ENCODE results near the gene SNRPA.

- TF ChIP-seq EZH2 (IDR thresholded peaks at IDR 0.05; ENCODE audit: borderline replicate concordance, low read depth, low read length, severe bottlenecking) (no peak), CTCF (IDR thresholded peaks at IDR 0.05; ENCODE audit: borderline replicate concordance, extremely low read depth, low read length, poor library complexity, severe bottlenecking) (peak; percentile 5)
These were observed at the start of gene SNRPA for GRCh38 chr19:40750874-40751537.
